Gastroesophageal sphincter (tissue), 4 donors: ENCODE data around the gene CCSER1. TPM values are rescaled to one million over a fixed set of nuclear protein-coding genes. Genes with fewer than 3 reads are reported as not detected.

Source experiments
- ATAC-seq: fragments of 150-250 bp; one replicate; pipeline ENCODE4 v1.9.1; 2016; ENCODE audit warnings: mild to moderate bottlenecking, moderate library complexity
- H3K27ac ChIP-seq, 4 donors: fragments of 200-600 bp; sonication (generic) in 3 of 4; 1 replicate in 3 of 4; 2 replicates in 1 of 4; pipeline ENCODE4 v1.5.1; 2016 to 2019
- H3K27me3 ChIP-seq: fragments of 200-600 bp; sonication (generic); one replicate; pipeline ENCODE4 v1.5.1; 2019
- H3K36me3 ChIP-seq, 2 donors: fragments of 200-600 bp; sonication (generic); one replicate each; pipeline ENCODE4 v1.5.1; 2019; ENCODE audit warnings: control low read depth in 1 of 2
- H3K4me1 ChIP-seq, 3 donors: fragments of 200-600 bp; sonication (generic); 1 replicate in 2 of 3; 2 replicates in 1 of 3; pipeline ENCODE4 v1.5.1; 2016 to 2019; ENCODE audit warnings: control low read depth in 2 of 3
- H3K4me3 ChIP-seq, 2 donors: fragments of 200-600 bp; sonication (generic); one replicate each; pipeline ENCODE4 v1.5.1; 2019; ENCODE audit warnings: mild to moderate bottlenecking in 1 of 2, moderate library complexity in 1 of 2
- H3K9me3 ChIP-seq, 3 donors: fragments of 200-600 bp; sonication (generic); one replicate each; pipeline ENCODE4 v1.5.1; 2017 to 2019; ENCODE audit warnings: control low read depth in 2 of 3
- EP300 ChIP-seq: sonication (generic); formaldehyde crosslinking; IDR thresholded peaks from one replicate; pipeline ENCODE4 v1.6.1; 2017; ENCODE audit warnings: antibody characterized with exemption, mild to moderate bottlenecking
- POLR2A ChIP-seq, 2 donors: fragments of 450-650 bp; IDR thresholded peaks; one replicate each; pipeline ENCODE4 v1.6.1; 2017; ENCODE audit warnings: antibody characterized with exemption in 2 of 2, mild to moderate bottlenecking in 2 of 2, moderate library complexity in 1 of 2
- POLR2AphosphoS5 ChIP-seq: sonication (generic); formaldehyde crosslinking; IDR thresholded peaks from one replicate; pipeline ENCODE4 v1.6.1; 2017; ENCODE audit warnings: antibody characterized with exemption
- WGBS, 2 donors: methylation state at CpG; one replicate each; pipeline ENCODE4 v1.1.5; 2018; ENCODE audit warnings: low coverage in 1 of 2; 5-methylcytosine and 5-hydroxymethylcytosine counted together
- total RNA-seq, 4 donors: library from RNA; depleted of rRNA; stranded (reverse); fragments of >200 nt; gene quantifications; one replicate each; pipeline ENCODE4 v1.1.0, GENCODE V29; 2016
- TF ChIP-seq, protein P1 (sequence below), 4 experiments: fragments of 200-600 bp in 2 of 4; fragments of 450-650 bp in 2 of 4; sonication (generic) in 1 of 4; IDR thresholded peaks; one replicate each; pipeline ENCODE4 v1.5.1; 2017 to 2019; ENCODE audit warnings: antibody characterized with exemption in 4 of 4, mild to moderate bottlenecking in 2 of 4, moderate library complexity in 2 of 4

Gene CCSER1
- total RNA-seq, 4 donors from 2014 or later = 2.4 to 9.3 (median 4.6) TPM

DNA sequence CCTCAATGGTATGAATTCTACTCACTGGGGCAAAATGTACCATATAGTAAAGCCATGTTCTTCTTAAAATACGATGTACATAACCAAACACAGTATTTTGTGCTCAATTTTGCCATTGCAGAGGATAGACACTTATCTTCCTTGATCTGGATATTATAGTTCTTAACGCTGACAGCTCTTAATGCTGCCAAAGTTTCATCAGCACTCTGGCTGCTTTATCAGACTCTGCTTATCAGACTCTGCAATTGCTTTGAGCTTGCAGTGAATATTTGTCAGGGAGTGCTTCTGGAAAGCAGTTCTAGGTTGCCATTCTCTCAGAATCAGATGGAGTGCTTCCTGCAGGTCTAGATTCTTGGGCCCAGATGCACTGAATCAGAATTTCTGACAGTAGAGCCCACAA, 863.1 kb downstream of the CCSER1 start:
- 58 to 85% methylated on average over 2 of the region's 2 CpGs for WGBS, 2 donors

DNA sequence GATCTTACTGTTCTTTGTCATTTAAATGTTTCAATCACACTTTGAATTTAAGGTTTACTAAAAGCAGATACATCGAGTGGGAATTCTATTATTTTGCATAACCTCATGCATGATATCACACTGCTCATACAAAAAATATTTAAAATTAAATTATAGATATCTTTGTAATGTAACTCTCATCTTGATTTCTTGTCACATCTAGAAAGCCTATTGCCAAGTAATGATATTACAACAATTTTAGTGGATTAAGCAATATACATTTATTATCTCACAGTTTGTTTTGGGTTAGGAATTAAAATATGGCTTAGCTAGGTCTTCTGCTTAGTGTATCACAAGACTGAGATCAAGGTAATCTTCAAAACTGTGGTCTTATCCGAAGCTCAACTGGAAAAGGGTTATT, 865.0 kb downstream of the CCSER1 start:
- WGBS, 2 donors = 71 to 90% methylated on average over 2 of the region's 2 CpGs
- H3K9me3 ChIP-seq = no peaks in the 10 kb centered on the region
- ATAC-seq = no peak
- TF ChIP-seq, protein P1, sequence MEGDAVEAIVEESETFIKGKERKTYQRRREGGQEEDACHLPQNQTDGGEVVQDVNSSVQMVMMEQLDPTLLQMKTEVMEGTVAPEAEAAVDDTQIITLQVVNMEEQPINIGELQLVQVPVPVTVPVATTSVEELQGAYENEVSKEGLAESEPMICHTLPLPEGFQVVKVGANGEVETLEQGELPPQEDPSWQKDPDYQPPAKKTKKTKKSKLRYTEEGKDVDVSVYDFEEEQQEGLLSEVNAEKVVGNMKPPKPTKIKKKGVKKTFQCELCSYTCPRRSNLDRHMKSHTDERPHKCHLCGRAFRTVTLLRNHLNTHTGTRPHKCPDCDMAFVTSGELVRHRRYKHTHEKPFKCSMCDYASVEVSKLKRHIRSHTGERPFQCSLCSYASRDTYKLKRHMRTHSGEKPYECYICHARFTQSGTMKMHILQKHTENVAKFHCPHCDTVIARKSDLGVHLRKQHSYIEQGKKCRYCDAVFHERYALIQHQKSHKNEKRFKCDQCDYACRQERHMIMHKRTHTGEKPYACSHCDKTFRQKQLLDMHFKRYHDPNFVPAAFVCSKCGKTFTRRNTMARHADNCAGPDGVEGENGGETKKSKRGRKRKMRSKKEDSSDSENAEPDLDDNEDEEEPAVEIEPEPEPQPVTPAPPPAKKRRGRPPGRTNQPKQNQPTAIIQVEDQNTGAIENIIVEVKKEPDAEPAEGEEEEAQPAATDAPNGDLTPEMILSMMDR (IDR thresholded peaks at IDR 0.05) = no peak
- no peak for TF ChIP-seq EP300
- no peak for TF ChIP-seq POLR2A (IDR thresholded peaks at IDR 0.05)
- TF ChIP-seq POLR2AphosphoS5 = no peak
- H3K27ac ChIP-seq = no peak overlapping the region
- no peaks in the 10 kb centered on the region for H3K4me1 ChIP-seq
- no peaks in the 10 kb centered on the region for H3K27me3 ChIP-seq
- no peak overlapping the region for H3K4me3 ChIP-seq
- H3K36me3 ChIP-seq = no peaks in the 10 kb centered on the region

More for the DNA sequence above, 863.1 kb downstream of the CCSER1 start:
- no peak for TF ChIP-seq EP300
- TF ChIP-seq, protein P1 (IDR thresholded peaks at IDR 0.05) = no peak
- TF ChIP-seq POLR2A (IDR thresholded peaks at IDR 0.05) = no peak
- TF ChIP-seq POLR2AphosphoS5 = no peak
- Histone ChIP-seq H3K4me3 (no peak overlapping the region), H3K4me1 (no peaks in the 10 kb centered on the region), H3K36me3 (no peaks in the 10 kb centered on the region), H3K9me3 (no peaks in the 10 kb centered on the region), H3K27me3 (no peaks in the 10 kb centered on the region), H3K27ac (no peak overlapping the region)
- ATAC-seq = no peak

DNA sequence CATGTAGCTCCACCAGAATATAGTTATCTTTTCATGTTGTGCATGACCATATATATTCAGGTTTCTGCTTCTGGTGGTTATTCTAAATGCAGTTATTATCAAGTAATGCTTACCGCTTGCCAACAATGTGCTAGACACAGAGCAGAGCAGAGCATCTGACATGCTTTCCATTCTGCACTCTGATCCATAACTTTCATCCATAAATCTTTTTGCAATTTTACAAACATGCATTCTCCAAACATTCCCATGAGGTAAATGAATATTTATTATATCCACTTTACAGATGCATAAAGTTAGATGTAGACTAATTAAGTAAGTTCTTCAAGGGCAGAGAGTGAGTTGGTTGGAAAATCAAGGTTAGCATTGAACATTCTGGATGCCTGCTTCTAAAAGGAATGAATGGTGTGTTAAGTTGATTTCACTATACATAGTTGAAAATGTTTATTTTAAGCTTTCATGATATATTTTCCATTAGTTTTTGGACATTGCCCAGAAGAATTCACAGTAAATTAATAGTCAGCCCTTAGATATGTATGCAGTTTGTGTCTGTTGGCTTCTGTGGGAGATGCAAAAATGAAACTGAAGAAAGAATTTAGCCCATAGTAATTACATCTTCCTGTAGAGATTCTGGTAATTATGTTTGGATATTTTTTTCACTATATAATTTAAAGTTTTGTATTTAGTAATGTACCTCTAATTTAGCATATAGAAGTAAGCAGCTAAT, 867.8 kb downstream of the CCSER1 start:
- 36 to 75% methylated on average over 1 of the region's 1 CpG for WGBS, 2 donors
- H3K27me3 ChIP-seq = no peaks in the 10 kb centered on the region
- no peak overlapping the region for H3K4me3 ChIP-seq
- no peak overlapping the region for H3K27ac ChIP-seq
- H3K36me3 ChIP-seq = no peaks in the 10 kb centered on the region
- TF ChIP-seq, protein P1 (IDR thresholded peaks at IDR 0.05) = no peak
- no peaks in the 10 kb centered on the region for H3K9me3 ChIP-seq
- ATAC-seq = no peak
- H3K4me1 ChIP-seq = no peaks in the 10 kb centered on the region

DNA sequence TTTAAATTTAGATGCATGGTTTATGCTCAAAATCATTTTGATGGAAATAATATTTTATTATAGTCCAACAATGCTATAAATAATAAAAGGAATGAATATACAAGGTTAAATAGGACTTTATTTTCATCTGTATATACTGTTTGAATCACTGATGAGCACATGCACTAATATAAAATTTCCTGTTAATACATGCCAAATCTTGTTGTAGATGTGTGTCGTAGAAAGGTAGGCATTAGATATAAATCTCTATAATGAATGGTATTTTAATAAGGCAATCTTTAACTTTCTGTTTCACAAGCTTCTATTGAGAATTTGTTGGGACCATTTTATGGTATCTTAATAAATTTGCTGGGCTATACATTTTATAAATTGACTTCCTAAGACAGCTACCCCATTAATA, 868.8 kb downstream of the CCSER1 start:
- TF ChIP-seq POLR2A (IDR thresholded peaks at IDR 0.05) = no peak
- TF ChIP-seq, protein P1 (IDR thresholded peaks at IDR 0.05) = no peak
- no peak for TF ChIP-seq EP300
- H3K4me1 ChIP-seq = no peaks in the 10 kb centered on the region
- ATAC-seq = no peak
- H3K36me3 ChIP-seq = no peaks in the 10 kb centered on the region
- WGBS, 2 donors = 83 to 96% methylated on average over 1 of the region's 1 CpG
- H3K27ac ChIP-seq = no peak overlapping the region
- H3K4me3 ChIP-seq = no peak overlapping the region
- no peaks in the 10 kb centered on the region for H3K27me3 ChIP-seq
- no peaks in the 10 kb centered on the region for H3K9me3 ChIP-seq

DNA sequence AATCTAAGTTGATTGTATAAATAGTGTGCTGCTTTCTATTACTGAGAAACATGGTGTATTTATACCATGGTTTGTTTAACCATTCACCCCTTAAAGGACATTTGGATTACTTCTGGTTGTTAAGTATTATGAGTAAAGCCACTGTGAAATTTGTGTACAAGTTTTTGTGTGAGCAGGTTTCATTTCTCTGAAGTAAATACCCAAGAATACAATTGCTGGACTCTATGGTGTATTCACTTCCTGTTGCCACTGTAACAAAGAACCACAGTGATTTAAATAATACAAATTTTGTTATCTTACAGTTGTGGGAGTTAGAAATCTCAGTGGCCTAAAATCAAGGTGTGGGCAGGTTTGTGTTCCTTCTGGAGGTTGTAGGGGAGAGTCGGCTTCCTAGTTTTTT, 869.6 kb downstream of the CCSER1 start:
- TF ChIP-seq, protein P1 (IDR thresholded peaks at IDR 0.05) = no peak
- TF ChIP-seq POLR2AphosphoS5 = no peak
- no peak for TF ChIP-seq EP300
- TF ChIP-seq POLR2A (IDR thresholded peaks at IDR 0.05) = no peak
- Histone ChIP-seq H3K4me1 (no peaks in the 10 kb centered on the region), H3K9me3 (no peaks in the 10 kb centered on the region), H3K4me3 (no peak overlapping the region), H3K36me3 (no peaks in the 10 kb centered on the region), H3K27me3 (no peaks in the 10 kb centered on the region), H3K27ac (no peak overlapping the region)
- WGBS, 2 donors = 94 to 100% methylated on average over 1 of the region's 1 CpG
- ATAC-seq = no peak
